Fibroblast of lung (primary cell): ENCODE data around the gene MCEMP1. TPM values are rescaled to one million over a fixed set of nuclear protein-coding genes. Genes with fewer than 3 reads are reported as not detected.

ENCODE experiments used
- DNase-seq, 2 donors: peaks; one replicate each; pipeline versions ENCODE4 v3.0.0 to v3.0.0-alpha.2; 2010; ENCODE audit warnings: low read depth in 2 of 2
- H2AFZ ChIP-seq: 2 replicates; pipeline ENCODE4 v1.5.1; 2012; ENCODE audit warnings: low read length, control low read depth, inconsistent platforms
- H3K27ac ChIP-seq: 2 replicates; pipeline ENCODE4 v1.5.1; 2011; ENCODE audit warnings: low read length, control low read depth; ENCODE audit not compliant: insufficient read depth
- H3K27me3 ChIP-seq: 2 replicates; pipeline ENCODE4 v1.5.1; 2011; ENCODE audit warnings: mild to moderate bottlenecking, low read length; ENCODE audit not compliant: control insufficient read depth, insufficient read depth
- H3K36me3 ChIP-seq: 2 replicates; pipeline ENCODE4 v1.5.1; 2011; ENCODE audit warnings: low read length; ENCODE audit not compliant: control insufficient read depth, insufficient read depth
- H3K4me1 ChIP-seq: 2 replicates; pipeline ENCODE4 v1.5.1; 2011; ENCODE audit warnings: low read length; ENCODE audit not compliant: control insufficient read depth, insufficient read depth; ENCODE audit errors: extremely low read depth
- H3K4me2 ChIP-seq: 2 replicates; pipeline ENCODE4 v1.5.1; 2011; ENCODE audit warnings: low read length, control low read depth; ENCODE audit not compliant: insufficient read depth; ENCODE audit errors: extremely low read depth
- H3K4me3 ChIP-seq, 4 experiments: fragments of 200-600 bp in 1 of 4; sonication (generic) in 1 of 4; replicated peaks in 1 of 4; 2 replicates each; pipeline ENCODE4 v1.5.1; 2011 to 2016; ENCODE audit warnings: low read length in 4 of 4, low read depth in 3 of 4, mild to moderate bottlenecking in 3 of 4, control low read depth in 2 of 4, inconsistent platforms in 1 of 4, mixed read lengths in 1 of 4; ENCODE audit not compliant: insufficient read depth in 1 of 4; ENCODE audit errors: control extremely low read depth in 1 of 4
- H3K79me2 ChIP-seq: 2 replicates; pipeline ENCODE4 v1.5.1; 2012; ENCODE audit warnings: mild to moderate bottlenecking, low read length, inconsistent platforms; ENCODE audit not compliant: control insufficient read depth, insufficient read depth
- H3K9ac ChIP-seq: 2 replicates; pipeline ENCODE4 v1.5.1; 2011; ENCODE audit warnings: mild to moderate bottlenecking, low read length, control low read depth; ENCODE audit not compliant: insufficient read depth
- H3K9me3 ChIP-seq: 2 replicates; pipeline ENCODE4 v1.5.1; 2012; ENCODE audit warnings: low read depth, low read length; ENCODE audit not compliant: control insufficient read depth, insufficient read depth
- H4K20me1 ChIP-seq: 2 replicates; pipeline ENCODE4 v1.5.1; 2011; ENCODE audit warnings: low read length; ENCODE audit not compliant: control insufficient read depth, insufficient read depth; ENCODE audit errors: extremely low read depth
- EZH2 ChIP-seq: IDR thresholded peaks from 2 replicates; pipeline ENCODE4 v1.5.1; 2012; ENCODE audit warnings: low read length, control low read depth, mild to moderate bottlenecking; ENCODE audit errors: missing control alignments
- polyA plus RNA-seq, 2 donors: library from polyadenylated mRNA; depleted of rRNA in 1 of 2; stranded (reverse) in 1 of 2; unstranded in 1 of 2; fragments of >200 nt; gene quantifications; 2 replicates each; pipeline ENCODE4 v1.2.1, GENCODE V29; 2011 to 2012; ENCODE audit warnings: missing spikeins in 1 of 2
- total RNA-seq: library from RNA; depleted of rRNA; stranded (reverse); fragments of >200 nt; gene quantifications from 2 replicates; pipeline ENCODE4 v1.2.1, GENCODE V29; 2014
- TF ChIP-seq, protein P1 (sequence below), 2 donors: IDR thresholded peaks in 1 of 2; conservative IDR thresholded peaks in 1 of 2; 1 replicate in 1 of 2; 2 replicates in 1 of 2; pipeline ENCODE4 v1.5.1; 2011 to 2012; ENCODE audit warnings: low read length in 2 of 2, control low read depth in 1 of 2, inconsistent platforms in 1 of 2, low read depth in 1 of 2, mild to moderate bottlenecking in 1 of 2

Gene MCEMP1
- total and polyA plus RNA-seq, 2 donors (not counting 1 experiment from before 2014, with no cell fraction given), result not detected

- Histone ChIP-seq H3K79me2 (no peaks in the 10 kb centered on the region), H3K4me1 (peaks cover 3% of the 10 kb centered on the region), H3K4me3 (no peak overlapping the region), H3K9ac (no peak overlapping the region), H2AFZ (no peak overlapping the region), H3K4me2 (no peak overlapping the region), H3K36me3 (no peaks in the 10 kb centered on the region), H3K27ac (no peak overlapping the region), H4K20me1 (no peaks in the 10 kb centered on the region), H3K27me3 (no peaks in the 10 kb centered on the region), H3K9me3 (no peaks in the 10 kb centered on the region)
- DNase-seq, result no peak
- TF ChIP-seq, protein P1, sequence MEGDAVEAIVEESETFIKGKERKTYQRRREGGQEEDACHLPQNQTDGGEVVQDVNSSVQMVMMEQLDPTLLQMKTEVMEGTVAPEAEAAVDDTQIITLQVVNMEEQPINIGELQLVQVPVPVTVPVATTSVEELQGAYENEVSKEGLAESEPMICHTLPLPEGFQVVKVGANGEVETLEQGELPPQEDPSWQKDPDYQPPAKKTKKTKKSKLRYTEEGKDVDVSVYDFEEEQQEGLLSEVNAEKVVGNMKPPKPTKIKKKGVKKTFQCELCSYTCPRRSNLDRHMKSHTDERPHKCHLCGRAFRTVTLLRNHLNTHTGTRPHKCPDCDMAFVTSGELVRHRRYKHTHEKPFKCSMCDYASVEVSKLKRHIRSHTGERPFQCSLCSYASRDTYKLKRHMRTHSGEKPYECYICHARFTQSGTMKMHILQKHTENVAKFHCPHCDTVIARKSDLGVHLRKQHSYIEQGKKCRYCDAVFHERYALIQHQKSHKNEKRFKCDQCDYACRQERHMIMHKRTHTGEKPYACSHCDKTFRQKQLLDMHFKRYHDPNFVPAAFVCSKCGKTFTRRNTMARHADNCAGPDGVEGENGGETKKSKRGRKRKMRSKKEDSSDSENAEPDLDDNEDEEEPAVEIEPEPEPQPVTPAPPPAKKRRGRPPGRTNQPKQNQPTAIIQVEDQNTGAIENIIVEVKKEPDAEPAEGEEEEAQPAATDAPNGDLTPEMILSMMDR (conservative IDR thresholded peaks at IDR 0.05 in 1 of 2, IDR thresholded peaks at IDR 0.05 in 1 of 2; ENCODE audit: low read depth in 1 of 2, low read length in 2 of 2), result no peak
- TF ChIP-seq EZH2, result no peak
Measured at GRCh38 chr19:7655581-7655980, 21.3 kb upstream of the MCEMP1 start.

DNA sequence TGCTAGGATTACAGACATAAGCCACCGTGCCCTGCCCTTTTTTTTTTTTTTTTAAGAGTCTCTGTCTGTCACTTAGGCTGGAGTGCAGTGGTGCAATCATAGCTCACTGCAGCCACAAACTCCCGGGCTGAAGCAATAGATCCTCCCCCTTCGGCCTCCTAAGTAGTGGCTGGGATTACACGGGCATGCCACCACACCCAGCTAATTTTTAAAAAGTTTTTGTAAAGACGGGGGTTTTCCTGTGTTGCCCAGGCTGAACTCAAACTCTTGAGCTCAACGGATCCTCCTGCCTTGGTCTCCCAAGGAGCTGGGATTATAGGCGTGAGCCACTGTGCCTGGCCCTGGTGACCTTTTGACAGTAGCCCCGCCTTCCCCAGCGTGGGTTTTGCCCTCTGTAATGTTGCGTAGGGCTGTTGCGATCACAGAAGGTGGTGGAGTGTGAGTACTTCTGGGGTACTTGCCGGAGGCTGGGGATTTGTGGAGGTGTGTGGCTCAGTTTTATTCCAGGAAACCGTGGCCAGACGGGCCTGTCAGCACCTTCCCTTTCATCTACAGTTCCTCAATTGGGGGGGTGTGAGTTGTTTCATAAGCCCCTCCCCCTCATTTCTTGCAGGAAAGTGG is 19.6 kb upstream of the MCEMP1 start:
- H4K20me1 ChIP-seq, result no peaks in the 10 kb centered on the region

GRCh38 chr19:7658219-7658686 is 18.6 kb upstream of the MCEMP1 start:
- Histone ChIP-seq H3K79me2 (no peaks in the 10 kb centered on the region), H2AFZ (no peak overlapping the region), H3K4me3 (no peak overlapping the region), H3K27me3 (no peaks in the 10 kb centered on the region), H3K27ac (no peak overlapping the region), H3K4me1 (no peaks in the 10 kb centered on the region), H3K9me3 (no peaks in the 10 kb centered on the region), H3K9ac (no peak overlapping the region), H3K4me2 (no peak overlapping the region), H4K20me1 (no peaks in the 10 kb centered on the region), H3K36me3 (no peaks in the 10 kb centered on the region)
- DNase-seq, result no peak
- no peak for TF ChIP-seq EZH2
- TF ChIP-seq, protein P1 (conservative IDR thresholded peaks at IDR 0.05 in 1 of 2, IDR thresholded peaks at IDR 0.05 in 1 of 2; ENCODE audit: low read depth in 1 of 2, low read length in 2 of 2), result no peak

More for the DNA sequence above, 19.6 kb upstream of the MCEMP1 start:
- no peak overlapping the region for H3K27ac ChIP-seq
- peak in 1 of 2 donors; percentile 8 for DNase-seq
- no peak overlapping the region for H3K9ac ChIP-seq
- H3K4me1 ChIP-seq, result peaks cover 2% of the 10 kb centered on the region
- no peaks in the 10 kb centered on the region for H3K27me3 ChIP-seq
- no peak overlapping the region for H3K4me2 ChIP-seq
- H3K36me3 ChIP-seq, result no peaks in the 10 kb centered on the region
- H3K4me3 ChIP-seq, result no peak overlapping the region
- H3K79me2 ChIP-seq, result no peaks in the 10 kb centered on the region
- no peak overlapping the region for H2AFZ ChIP-seq
- H3K9me3 ChIP-seq, result no peaks in the 10 kb centered on the region
- TF ChIP-seq, protein P1 (conservative IDR thresholded peaks at IDR 0.05 in 1 of 2, IDR thresholded peaks at IDR 0.05 in 1 of 2; ENCODE audit: low read depth in 1 of 2, low read length in 2 of 2), result no peak
